Osteocyte (in vitro differentiated cells): ENCODE results near the gene LRFN5. TPM values are rescaled to one million over a fixed set of nuclear protein-coding genes. Genes with fewer than 3 reads are reported as not detected.
"Not testable (repeated sequence)": the region's sequence is repeated elsewhere in the genome, so short reads cannot be mapped to it uniquely, and the experiment has no call there.

Experiments
- DNase-seq: peaks from one replicate; pipeline ENCODE4 v3.0.0; 2021; ENCODE audit warnings: mixed read lengths; ENCODE audit not compliant: unreplicated experiment; ENCODE audit errors: extremely low spot score
- H3K27ac Mint-ChIP-seq: one replicate; pipeline ENCODE4 v1.8.0; 2021; ENCODE audit warnings: mild to moderate bottlenecking, mixed read lengths; ENCODE audit not compliant: unreplicated experiment
- H3K27me3 Mint-ChIP-seq: one replicate; pipeline ENCODE4 v1.8.0; 2021; ENCODE audit warnings: mixed read lengths; ENCODE audit not compliant: unreplicated experiment
- H3K36me3 Mint-ChIP-seq: one replicate; pipeline ENCODE4 v1.8.0; 2021; ENCODE audit warnings: mixed read lengths; ENCODE audit not compliant: unreplicated experiment
- H3K4me1 Mint-ChIP-seq: one replicate; pipeline ENCODE4 v1.8.0; 2021; ENCODE audit warnings: mixed read lengths; ENCODE audit not compliant: unreplicated experiment
- H3K4me3 Mint-ChIP-seq: one replicate; pipeline ENCODE4 v1.8.0; 2021; ENCODE audit warnings: mild to moderate bottlenecking, moderate library complexity, mixed read lengths; ENCODE audit not compliant: unreplicated experiment
- H3K9me3 Mint-ChIP-seq: one replicate; pipeline ENCODE4 v1.8.0; 2021; ENCODE audit warnings: mixed read lengths; ENCODE audit not compliant: unreplicated experiment
- CTCF ChIP-seq: fragments of 200-600 bp; sonication (generic); IDR thresholded peaks from 2 replicates; pipeline ENCODE4 v1.5.0; 2021; ENCODE audit warnings: antibody characterized with exemption, mild to moderate bottlenecking, moderate library complexity
- long read RNA-seq: library from polyadenylated mRNA; unstranded; transcript quantifications from one replicate; pipeline ENCODE4 v2.0.0, GENCODE V29; 2021
- total RNA-seq: library from RNA; stranded (reverse); gene quantifications from 2 replicates; pipeline ENCODE4 v1.2.1, GENCODE V29; 2021

The LRFN5 gene
- total RNA-seq = 0.16 TPM in 1 of 2 replicates, not detected in the other
- long read RNA-seq = 0 reads

- DNase-seq = no peak
- Mint-ChIP-seq H3K4me3 (peak within 1 kb of the TSS; percentile 67), H3K27me3 (peaks cover 87% of the 10 kb centered on the region)
These were observed at the start of gene LRFN5 for GRCh38 chr14:41606532-41607303. LRFN5 (plus strand) TSS chr14:41606876.

DNA sequence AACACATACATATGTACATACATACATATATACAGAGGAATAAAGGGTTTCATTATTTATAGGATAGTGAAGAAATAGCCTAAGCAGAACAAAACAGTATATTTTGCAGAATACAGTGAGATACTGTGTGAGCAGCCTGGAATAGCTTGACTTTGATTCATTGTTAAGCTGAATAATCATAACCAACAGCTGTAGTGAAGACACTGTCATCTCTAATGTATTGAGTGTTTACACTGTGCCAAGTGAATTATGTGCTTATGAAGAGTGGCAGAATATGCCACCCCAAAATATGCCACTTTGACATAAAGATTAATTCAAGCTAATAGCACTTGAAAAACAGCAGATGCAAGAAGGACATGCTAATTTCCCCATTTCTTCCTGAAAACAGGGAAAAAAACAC lies 48.2 kb upstream of the LRFN5 start:
- no peak for TF ChIP-seq CTCF
- no peak overlapping the region for H3K27ac Mint-ChIP-seq
- no peak overlapping the region for H3K4me3 Mint-ChIP-seq
- H3K4me1 Mint-ChIP-seq = no peaks in the 10 kb centered on the region
- H3K9me3 Mint-ChIP-seq = no peaks in the 10 kb centered on the region
- DNase-seq = no peak
- H3K36me3 Mint-ChIP-seq = no peaks in the 10 kb centered on the region
- H3K27me3 Mint-ChIP-seq = peaks cover 2% of the 10 kb centered on the region

More at GRCh38 chr14:41606532-41607303, at the start of gene LRFN5:
- Mint-ChIP-seq H3K4me1 (peaks cover 31% of the 10 kb centered on the region), H3K27ac (no peak within 1 kb of the TSS), H3K36me3 (no peaks in the 10 kb centered on the region), H3K9me3 (no peaks in the 10 kb centered on the region)
- no peak for TF ChIP-seq CTCF

DNA sequence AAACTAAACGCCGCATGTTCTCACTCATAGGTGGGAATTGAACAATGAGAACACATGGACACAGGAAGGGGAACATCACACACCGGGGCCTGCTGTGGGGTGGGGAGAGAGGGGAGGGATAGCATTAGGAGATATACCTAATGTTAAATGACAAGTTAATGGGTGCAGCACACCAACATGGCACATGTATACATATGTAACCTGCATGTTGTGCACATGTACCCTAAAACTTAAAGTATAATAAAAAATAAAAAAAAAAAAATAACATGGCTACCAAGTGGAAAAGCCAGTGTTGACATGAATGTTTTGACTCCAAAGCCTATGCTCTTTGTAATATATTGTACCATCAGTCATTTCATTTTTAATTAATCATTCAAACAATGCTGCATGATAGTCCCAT lies 39.8 kb upstream of the LRFN5 start:
- H3K9me3 Mint-ChIP-seq, DNase-seq, H3K4me1 Mint-ChIP-seq, H3K27ac Mint-ChIP-seq, H3K4me3 Mint-ChIP-seq, H3K27me3 Mint-ChIP-seq, H3K36me3 Mint-ChIP-seq: not testable (repeated sequence)

DNA sequence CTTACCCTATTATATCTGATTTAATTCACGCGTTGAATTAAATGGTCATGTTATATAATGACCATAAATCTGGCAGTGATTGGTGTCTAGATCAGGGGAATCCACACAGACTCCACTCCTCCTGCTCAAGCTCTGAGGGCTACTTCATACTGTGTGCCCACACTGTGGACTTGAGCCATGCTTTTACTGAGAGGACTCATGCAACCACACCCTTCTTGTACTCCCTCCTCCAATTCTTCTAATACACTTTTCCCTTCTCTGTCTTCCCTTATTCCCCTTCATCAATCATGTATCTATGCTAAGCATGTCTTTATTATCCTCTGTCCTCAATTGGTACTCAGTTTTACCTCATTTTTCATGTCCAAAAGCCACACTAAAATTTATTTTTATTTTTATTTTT lies 37.7 kb upstream of the LRFN5 start:
- Mint-ChIP-seq H3K9me3 (peaks cover 9% of the 10 kb centered on the region), H3K4me3 (no peak overlapping the region), H3K27ac (no peak overlapping the region), H3K36me3 (no peaks in the 10 kb centered on the region), H3K4me1 (no peaks in the 10 kb centered on the region), H3K27me3 (no peaks in the 10 kb centered on the region)
- no peak for DNase-seq
- no peak for TF ChIP-seq CTCF

- Mint-ChIP-seq H3K27ac (no peak overlapping the region), H3K4me1 (no peaks in the 10 kb centered on the region), H3K36me3 (no peaks in the 10 kb centered on the region), H3K4me3 (no peak overlapping the region), H3K9me3 (peaks cover 9% of the 10 kb centered on the region), H3K27me3 (no peaks in the 10 kb centered on the region)
- TF ChIP-seq CTCF = no peak
- no peak for DNase-seq
These were observed 36.1 kb upstream of the LRFN5 start for GRCh38 chr14:41570415-41571155.
